ENCODE measurements around the gene RNLS.

Gene RNLS

GRCh38 chr10:88260329-88261051 lies 322.6 kb downstream of the RNLS start:
- TF ChIP-seq, protein P1, sequence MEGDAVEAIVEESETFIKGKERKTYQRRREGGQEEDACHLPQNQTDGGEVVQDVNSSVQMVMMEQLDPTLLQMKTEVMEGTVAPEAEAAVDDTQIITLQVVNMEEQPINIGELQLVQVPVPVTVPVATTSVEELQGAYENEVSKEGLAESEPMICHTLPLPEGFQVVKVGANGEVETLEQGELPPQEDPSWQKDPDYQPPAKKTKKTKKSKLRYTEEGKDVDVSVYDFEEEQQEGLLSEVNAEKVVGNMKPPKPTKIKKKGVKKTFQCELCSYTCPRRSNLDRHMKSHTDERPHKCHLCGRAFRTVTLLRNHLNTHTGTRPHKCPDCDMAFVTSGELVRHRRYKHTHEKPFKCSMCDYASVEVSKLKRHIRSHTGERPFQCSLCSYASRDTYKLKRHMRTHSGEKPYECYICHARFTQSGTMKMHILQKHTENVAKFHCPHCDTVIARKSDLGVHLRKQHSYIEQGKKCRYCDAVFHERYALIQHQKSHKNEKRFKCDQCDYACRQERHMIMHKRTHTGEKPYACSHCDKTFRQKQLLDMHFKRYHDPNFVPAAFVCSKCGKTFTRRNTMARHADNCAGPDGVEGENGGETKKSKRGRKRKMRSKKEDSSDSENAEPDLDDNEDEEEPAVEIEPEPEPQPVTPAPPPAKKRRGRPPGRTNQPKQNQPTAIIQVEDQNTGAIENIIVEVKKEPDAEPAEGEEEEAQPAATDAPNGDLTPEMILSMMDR (IDR thresholded peaks at IDR 0.05; ENCODE audit: low read depth, low read length) = no peak

GRCh38 chr10:88259381-88259780 lies 323.7 kb downstream of the RNLS start:
- TF ChIP-seq, protein P1 (IDR thresholded peaks at IDR 0.05; ENCODE audit: low read depth, low read length) = no peak
- no peak overlapping the region for H3K4me3 ChIP-seq (ENCODE audit: low read depth, low read length)

More at GRCh38 chr10:88260329-88261051, 322.6 kb downstream of the RNLS start:
- no peak overlapping the region for H3K4me3 ChIP-seq (ENCODE audit: low read depth, low read length)

DNA sequence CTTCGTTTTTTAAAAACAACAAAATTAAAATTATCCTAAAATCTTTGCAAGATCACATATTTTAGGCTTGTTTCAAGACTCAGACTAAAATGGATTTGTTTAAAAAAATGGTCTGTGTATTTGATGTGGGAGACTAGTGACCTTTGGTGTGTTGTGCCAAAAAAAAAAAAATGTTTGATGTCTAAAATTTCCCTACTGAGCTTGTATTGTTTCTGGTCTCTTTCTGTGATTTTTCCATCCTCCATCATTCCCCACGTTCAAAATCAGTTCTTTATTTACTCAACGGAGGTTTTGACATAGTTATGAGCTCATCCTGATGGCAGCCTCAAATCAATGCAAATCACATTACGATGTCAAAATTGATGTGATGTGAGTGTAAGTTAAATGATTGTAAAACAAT lies 326.2 kb downstream of the RNLS start:
- H3K4me3 ChIP-seq (ENCODE audit: low read depth, low read length) = no peak overlapping the region
- TF ChIP-seq, protein P1 (IDR thresholded peaks at IDR 0.05; ENCODE audit: low read depth, low read length) = no peak

DNA sequence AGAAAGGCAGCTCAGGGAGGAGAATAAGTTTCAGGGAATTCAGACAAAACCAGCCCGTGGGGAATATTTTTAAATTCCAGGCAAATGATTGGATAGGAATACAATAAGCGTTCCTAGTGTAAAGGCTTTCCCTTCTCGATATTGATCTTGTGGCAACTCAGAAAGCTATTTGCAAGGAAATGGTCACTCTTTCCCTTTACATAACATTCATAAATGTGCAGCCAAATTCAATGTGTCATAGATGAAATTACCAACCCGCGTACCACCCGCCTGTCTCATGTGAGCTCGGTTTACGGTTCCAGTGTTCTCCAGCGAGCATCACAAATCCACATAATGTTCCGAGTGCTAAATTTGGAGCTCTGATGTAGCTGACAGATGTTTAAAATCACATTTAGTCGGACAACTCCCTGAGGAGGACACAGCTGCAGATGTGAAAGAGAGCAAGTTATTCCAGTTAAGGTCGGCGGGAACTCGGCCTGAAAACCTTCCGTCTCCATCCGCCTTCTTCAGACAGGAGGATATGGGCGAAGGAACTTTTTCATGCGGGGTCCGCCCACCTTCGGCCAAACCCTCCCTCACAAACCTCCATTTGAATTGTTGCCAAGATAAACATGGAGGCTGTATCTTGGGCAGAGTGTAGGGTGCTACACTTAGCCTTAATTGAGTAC lies 327.0 kb downstream of the RNLS start:
- no peak overlapping the region for H3K4me3 ChIP-seq (ENCODE audit: low read depth, low read length)
- TF ChIP-seq, protein P1 (IDR thresholded peaks at IDR 0.05; ENCODE audit: low read depth, low read length) = no peak

- no peak overlapping the region for H3K4me3 ChIP-seq (ENCODE audit: low read depth, low read length)
- TF ChIP-seq, protein P1 (IDR thresholded peaks at IDR 0.05; ENCODE audit: low read depth, low read length) = no peak
These were observed 329.0 kb downstream of the RNLS start for GRCh38 chr10:88254091-88254490.

- H3K4me3 ChIP-seq (ENCODE audit: low read depth, low read length) = no peak overlapping the region
- TF ChIP-seq, protein P1 (IDR thresholded peaks at IDR 0.05; ENCODE audit: low read depth, low read length) = no peak
These were observed 329.5 kb downstream of the RNLS start for GRCh38 chr10:88253622-88254021.

- no peak overlapping the region for H3K4me3 ChIP-seq (ENCODE audit: low read depth, low read length)
- TF ChIP-seq, protein P1 (IDR thresholded peaks at IDR 0.05; ENCODE audit: low read depth, low read length) = no peak
These were observed 330.0 kb downstream of the RNLS start for GRCh38 chr10:88253128-88253527.

All from WI38 (cell line).